Measurements from ENCODE around the gene ADRA1B.

Gene ADRA1B

GRCh38 chr5:159971931-159972461, 55.7 kb downstream of the ADRA1B start:
- Histone ChIP-seq H3K9me3 (ENCODE audit: control insufficient read depth, insufficient read depth, low read length) (no peaks in the 10 kb centered on the region), H3K27me3 (ENCODE audit: control insufficient read depth, insufficient read depth, low read length) (peaks cover 41% of the 10 kb centered on the region), H3K4me3 (ENCODE audit: low read depth, low read length) (peak overlapping the region; percentile 58; the same call in 1 of the 2 replicates), H3K27ac (ENCODE audit: low read depth, low read length) (no peak overlapping the region), H3K9ac (ENCODE audit: low read depth, low read length) (no peak overlapping the region), H3K36me3 (ENCODE audit: control insufficient read depth, insufficient read depth, low read length) (no peaks in the 10 kb centered on the region), H3K4me1 (ENCODE audit: control insufficient read depth, insufficient read depth, low read length) (peaks cover 4% of the 10 kb centered on the region; the same call in 1 of the 2 replicates)

GRCh38 chr5:159972538-159973362, 56.5 kb downstream of the ADRA1B start:
- Histone ChIP-seq H3K27me3 (ENCODE audit: control insufficient read depth, insufficient read depth, low read length) (peaks cover 41% of the 10 kb centered on the region), H3K4me3 (ENCODE audit: low read depth, low read length) (no peak overlapping the region; the same call in 1 of the 2 replicates), H3K36me3 (ENCODE audit: control insufficient read depth, insufficient read depth, low read length) (no peaks in the 10 kb centered on the region), H3K9ac (ENCODE audit: low read depth, low read length) (no peak overlapping the region), H3K9me3 (ENCODE audit: control insufficient read depth, insufficient read depth, low read length) (no peaks in the 10 kb centered on the region), H3K27ac (ENCODE audit: low read depth, low read length) (no peak overlapping the region), H3K4me1 (ENCODE audit: control insufficient read depth, insufficient read depth, low read length) (peaks cover 4% of the 10 kb centered on the region; the same call in 1 of the 2 replicates)

GRCh38 chr5:159975462-159976019, 59.3 kb downstream of the ADRA1B start:
- Histone ChIP-seq H3K4me1 (ENCODE audit: control insufficient read depth, insufficient read depth, low read length) (peaks cover 4% of the 10 kb centered on the region; the same call in 1 of the 2 replicates), H3K4me3 (ENCODE audit: low read depth, low read length) (no peak overlapping the region), H3K9me3 (ENCODE audit: control insufficient read depth, insufficient read depth, low read length) (no peaks in the 10 kb centered on the region), H3K36me3 (ENCODE audit: control insufficient read depth, insufficient read depth, low read length) (no peaks in the 10 kb centered on the region), H3K27me3 (ENCODE audit: control insufficient read depth, insufficient read depth, low read length) (peaks cover 39% of the 10 kb centered on the region), H3K9ac (ENCODE audit: low read depth, low read length) (no peak overlapping the region), H3K27ac (ENCODE audit: low read depth, low read length) (no peak overlapping the region)

- Histone ChIP-seq H3K9me3 (ENCODE audit: control insufficient read depth, insufficient read depth, low read length) (no peaks in the 10 kb centered on the region), H3K4me1 (ENCODE audit: control insufficient read depth, insufficient read depth, low read length) (no peaks in the 10 kb centered on the region), H3K4me3 (ENCODE audit: low read depth, low read length) (no peak overlapping the region), H3K9ac (ENCODE audit: low read depth, low read length) (no peak overlapping the region), H3K27ac (ENCODE audit: low read depth, low read length) (no peak overlapping the region), H3K36me3 (ENCODE audit: control insufficient read depth, insufficient read depth, low read length) (no peaks in the 10 kb centered on the region), H3K27me3 (ENCODE audit: control insufficient read depth, insufficient read depth, low read length) (peaks cover 27% of the 10 kb centered on the region)
Observed at GRCh38 chr5:159976921-159977320, 60.6 kb downstream of the ADRA1B start.

GRCh38 chr5:159978358-159978757, 62.1 kb downstream of the ADRA1B start:
- Histone ChIP-seq H3K9ac (ENCODE audit: low read depth, low read length) (no peak overlapping the region), H3K27ac (ENCODE audit: low read depth, low read length) (no peak overlapping the region), H3K9me3 (ENCODE audit: control insufficient read depth, insufficient read depth, low read length) (no peaks in the 10 kb centered on the region), H3K27me3 (ENCODE audit: control insufficient read depth, insufficient read depth, low read length) (peaks cover 13% of the 10 kb centered on the region), H3K4me3 (ENCODE audit: low read depth, low read length) (no peak overlapping the region), H3K36me3 (ENCODE audit: control insufficient read depth, insufficient read depth, low read length) (no peaks in the 10 kb centered on the region), H3K4me1 (ENCODE audit: control insufficient read depth, insufficient read depth, low read length) (no peaks in the 10 kb centered on the region)

- H3K27me3 ChIP-seq (ENCODE audit: control insufficient read depth, insufficient read depth, low read length), result peaks cover 24% of the 10 kb centered on the region
- no peaks in the 10 kb centered on the region for H3K36me3 ChIP-seq (ENCODE audit: control insufficient read depth, insufficient read depth, low read length)
- no peak overlapping the region for H3K4me3 ChIP-seq (ENCODE audit: low read depth, low read length)
- no peak overlapping the region for H3K9ac ChIP-seq (ENCODE audit: low read depth, low read length)
- no peaks in the 10 kb centered on the region for H3K9me3 ChIP-seq (ENCODE audit: control insufficient read depth, insufficient read depth, low read length)
- H3K27ac ChIP-seq (ENCODE audit: low read depth, low read length), result no peak overlapping the region
- H3K4me1 ChIP-seq (ENCODE audit: control insufficient read depth, insufficient read depth, low read length), result no peaks in the 10 kb centered on the region
Observed at GRCh38 chr5:159982421-159983173, 66.3 kb downstream of the ADRA1B start.

GRCh38 chr5:159987031-159987674, 70.9 kb downstream of the ADRA1B start:
- Histone ChIP-seq H3K27me3 (ENCODE audit: control insufficient read depth, insufficient read depth, low read length) (peaks cover 20% of the 10 kb centered on the region), H3K9ac (ENCODE audit: low read depth, low read length) (no peak overlapping the region), H3K36me3 (ENCODE audit: control insufficient read depth, insufficient read depth, low read length) (no peaks in the 10 kb centered on the region), H3K9me3 (ENCODE audit: control insufficient read depth, insufficient read depth, low read length) (0 out of 2 replicates have a peak, but pooled peaks cover 4% of the 10 kb centered on the region), H3K27ac (ENCODE audit: low read depth, low read length) (no peak overlapping the region), H3K4me3 (ENCODE audit: low read depth, low read length) (peak overlapping the region; percentile 60), H3K4me1 (ENCODE audit: control insufficient read depth, insufficient read depth, low read length) (no peaks in the 10 kb centered on the region)

- H3K27ac ChIP-seq (ENCODE audit: low read depth, low read length), result no peak overlapping the region
Observed at GRCh38 chr5:159990506-159990905, 74.2 kb downstream of the ADRA1B start.

GRCh38 chr5:159992566-159992965, 76.3 kb downstream of the ADRA1B start:
- Histone ChIP-seq H3K36me3 (ENCODE audit: control insufficient read depth, insufficient read depth, low read length) (no peaks in the 10 kb centered on the region), H3K27me3 (ENCODE audit: control insufficient read depth, insufficient read depth, low read length) (0 out of 2 replicates have a peak, but pooled peaks cover 1% of the 10 kb centered on the region), H3K4me1 (ENCODE audit: control insufficient read depth, insufficient read depth, low read length) (no peaks in the 10 kb centered on the region), H3K4me3 (ENCODE audit: low read depth, low read length) (no peak overlapping the region), H3K9me3 (ENCODE audit: control insufficient read depth, insufficient read depth, low read length) (0 out of 2 replicates have a peak, but pooled peaks cover 4% of the 10 kb centered on the region), H3K27ac (ENCODE audit: low read depth, low read length) (no peak overlapping the region), H3K9ac (ENCODE audit: low read depth, low read length) (no peak overlapping the region)

More at GRCh38 chr5:159990506-159990905, 74.2 kb downstream of the ADRA1B start:
- H3K9ac ChIP-seq (ENCODE audit: low read depth, low read length), result no peak overlapping the region
- H3K4me3 ChIP-seq (ENCODE audit: low read depth, low read length), result no peak overlapping the region
- H3K9me3 ChIP-seq (ENCODE audit: control insufficient read depth, insufficient read depth, low read length), result 0 out of 2 replicates have a peak, but pooled peaks cover 4% of the 10 kb centered on the region
- peaks cover 20% of the 10 kb centered on the region for H3K27me3 ChIP-seq (ENCODE audit: control insufficient read depth, insufficient read depth, low read length)
- H3K4me1 ChIP-seq (ENCODE audit: control insufficient read depth, insufficient read depth, low read length), result no peaks in the 10 kb centered on the region
- no peaks in the 10 kb centered on the region for H3K36me3 ChIP-seq (ENCODE audit: control insufficient read depth, insufficient read depth, low read length)

- no peaks in the 10 kb centered on the region for H3K4me1 ChIP-seq (ENCODE audit: control insufficient read depth, insufficient read depth, low read length)
- H3K36me3 ChIP-seq (ENCODE audit: control insufficient read depth, insufficient read depth, low read length), result no peaks in the 10 kb centered on the region
- no peaks in the 10 kb centered on the region for H3K27me3 ChIP-seq (ENCODE audit: control insufficient read depth, insufficient read depth, low read length)
- no peak overlapping the region for H3K4me3 ChIP-seq (ENCODE audit: low read depth, low read length)
- 0 out of 2 replicates have a peak, but pooled peaks cover 4% of the 10 kb centered on the region for H3K9me3 ChIP-seq (ENCODE audit: control insufficient read depth, insufficient read depth, low read length)
- H3K27ac ChIP-seq (ENCODE audit: low read depth, low read length), result no peak overlapping the region
- H3K9ac ChIP-seq (ENCODE audit: low read depth, low read length), result no peak overlapping the region
Observed at GRCh38 chr5:159993194-159993593, 76.9 kb downstream of the ADRA1B start.

All from HUES48 (cell line).